H9 (cell line): ENCODE data around the gene BACH2. TPM values are rescaled to one million over a fixed set of nuclear protein-coding genes. Genes with fewer than 3 reads are reported as not detected.

ENCODE experiments used
- DNase-seq: peaks from one replicate; pipeline ENCODE4 v3.0.0-alpha.2; 2017
- H2AFZ ChIP-seq: one replicate; pipeline ENCODE4 v1.6.1; 2013; ENCODE audit warnings: mild to moderate bottlenecking, low read length, control low read depth, moderate library complexity
- H2AK5ac ChIP-seq: 2 replicates; pipeline ENCODE4 v1.6.1; 2013; ENCODE audit warnings: low read length, control low read depth, mixed read lengths; ENCODE audit not compliant: insufficient read length
- H2BK120ac ChIP-seq: one replicate; pipeline ENCODE4 v1.6.1; 2013; ENCODE audit warnings: low read depth, mild to moderate bottlenecking, low read length, control low read depth, inconsistent platforms; ENCODE audit not compliant: poor library complexity, severe bottlenecking
- H2BK12ac ChIP-seq: 2 replicates; pipeline ENCODE4 v1.6.1; 2013; ENCODE audit warnings: low read length, control low read depth, mixed read lengths, low read depth; ENCODE audit not compliant: insufficient read length
- H2BK15ac ChIP-seq: 2 replicates; pipeline ENCODE4 v1.6.1; 2013; ENCODE audit warnings: low read depth, low read length, control low read depth
- H2BK20ac ChIP-seq: one replicate; pipeline ENCODE4 v1.6.1; 2013; ENCODE audit warnings: low read depth, mild to moderate bottlenecking, low read length, control low read depth, inconsistent platforms; ENCODE audit not compliant: poor library complexity, severe bottlenecking
- H2BK5ac ChIP-seq: 2 replicates; pipeline ENCODE4 v1.6.1; 2013; ENCODE audit warnings: low read length, control low read depth, mixed read lengths; ENCODE audit not compliant: insufficient read length
- H3K14ac ChIP-seq: 2 replicates; pipeline ENCODE4 v1.6.1; 2013; ENCODE audit warnings: low read length, control low read depth; ENCODE audit not compliant: insufficient read depth
- H3K18ac ChIP-seq: 2 replicates; pipeline ENCODE4 v1.6.1; 2013; ENCODE audit warnings: low read depth, mild to moderate bottlenecking, mixed read lengths, low read length, control low read depth; ENCODE audit not compliant: insufficient read length
- H3K23ac ChIP-seq: 2 replicates; pipeline ENCODE4 v1.6.1; 2013; ENCODE audit warnings: low read length, control low read depth, mixed read lengths, low read depth; ENCODE audit not compliant: insufficient read length
- H3K23me2 ChIP-seq: 2 replicates; pipeline ENCODE4 v1.6.1; 2013; ENCODE audit warnings: low read depth, mild to moderate bottlenecking, mixed read lengths, low read length, control low read depth; ENCODE audit not compliant: insufficient read length, poor library complexity, severe bottlenecking
- H3K27ac ChIP-seq: 2 replicates; pipeline ENCODE4 v1.5.1; 2013; ENCODE audit warnings: low read length, control low read depth, mixed read lengths, low read depth; ENCODE audit not compliant: insufficient read length
- H3K27me3 ChIP-seq: 2 replicates; pipeline ENCODE4 v1.6.1; 2013; ENCODE audit warnings: low read length, control low read depth, inconsistent platforms; ENCODE audit not compliant: insufficient read depth
- H3K4ac ChIP-seq: 2 replicates; pipeline ENCODE4 v1.6.1; 2013; ENCODE audit warnings: low read depth, mild to moderate bottlenecking, control low read depth, inconsistent platforms, low read length, moderate library complexity
- H3K4me1 ChIP-seq: 2 replicates; pipeline ENCODE4 v1.6.1; 2013; ENCODE audit warnings: low read length, control low read depth, inconsistent platforms; ENCODE audit not compliant: insufficient read depth
- H3K4me2 ChIP-seq: 2 replicates; pipeline ENCODE4 v1.6.1; 2013; ENCODE audit warnings: low read length, control low read depth, mixed read lengths; ENCODE audit not compliant: insufficient read length, insufficient read depth
- H3K56ac ChIP-seq: 2 replicates; pipeline ENCODE4 v1.6.1; 2013; ENCODE audit warnings: low read depth, mild to moderate bottlenecking, mixed read lengths, low read length, control low read depth; ENCODE audit not compliant: insufficient read length
- H3K79me1 ChIP-seq: 2 replicates; pipeline ENCODE4 v1.6.1; 2013; ENCODE audit warnings: low read depth, mild to moderate bottlenecking, moderate library complexity, low read length, control low read depth, inconsistent platforms; ENCODE audit not compliant: insufficient read depth, poor library complexity, severe bottlenecking
- H3K79me2 ChIP-seq: 2 replicates; pipeline ENCODE4 v1.6.1; 2013; ENCODE audit warnings: low read length, control low read depth, inconsistent platforms; ENCODE audit not compliant: insufficient read depth
- H3K9ac ChIP-seq: 2 replicates; pipeline ENCODE4 v1.6.1; 2013; ENCODE audit warnings: low read length, control low read depth, mixed read lengths; ENCODE audit not compliant: insufficient read length; ENCODE audit errors: extremely low read depth
- H3K9me3 ChIP-seq: one replicate; pipeline ENCODE4 v1.6.1; 2013; ENCODE audit warnings: low read depth, low read length, inconsistent platforms; ENCODE audit not compliant: control insufficient read depth
- H3T11ph ChIP-seq: one replicate; pipeline ENCODE4 v1.6.1; 2013; ENCODE audit warnings: mild to moderate bottlenecking, low read length, control low read depth, inconsistent platforms
- H4K20me1 ChIP-seq: one replicate; pipeline ENCODE4 v1.6.1; 2013; ENCODE audit not compliant: control insufficient read depth, insufficient read length, insufficient read depth
- H4K5ac ChIP-seq: 2 replicates; pipeline ENCODE4 v1.6.1; 2013; ENCODE audit warnings: low read depth, mild to moderate bottlenecking, mixed read lengths, low read length, control low read depth; ENCODE audit not compliant: insufficient read length
- H4K8ac ChIP-seq: replicated peaks from 2 replicates; pipeline ENCODE4 v1.6.1; 2013; ENCODE audit warnings: low read length, control low read depth, mixed read lengths, low read depth; ENCODE audit not compliant: insufficient read length
- H4K91ac ChIP-seq: 2 replicates; pipeline ENCODE4 v1.6.1; 2013; ENCODE audit warnings: low read depth, mild to moderate bottlenecking, moderate library complexity, mixed read lengths, low read length, control low read depth; ENCODE audit not compliant: insufficient read length
- H3K27ac Mint-ChIP-seq, 3 experiments: 2 replicates in 2 of 3; 3 replicates in 1 of 3; pipeline ENCODE4 v1.8.0; 2020 to 2021; ENCODE audit warnings: mixed read lengths in 3 of 3, mild to moderate bottlenecking in 1 of 3, moderate library complexity in 1 of 3
- H3K27me3 Mint-ChIP-seq: 2 replicates; pipeline ENCODE4 v1.8.0; 2021; ENCODE audit warnings: low read depth, mild to moderate bottlenecking, moderate library complexity, mixed read lengths
- H3K36me3 Mint-ChIP-seq, 3 experiments: 2 replicates in 2 of 3; 3 replicates in 1 of 3; pipeline ENCODE4 v1.8.0; 2020 to 2021; ENCODE audit warnings: low read depth in 3 of 3, mixed read lengths in 3 of 3; ENCODE audit not compliant: insufficient read depth in 1 of 3
- H3K4me1 Mint-ChIP-seq, 2 experiments: 2 replicates each; pipeline ENCODE4 v1.8.0; 2020; ENCODE audit warnings: mixed read lengths in 2 of 2
- H3K4me3 Mint-ChIP-seq, 2 experiments: 2 replicates in 1 of 2; 3 replicates in 1 of 2; pipeline ENCODE4 v1.8.0; 2020 to 2021; ENCODE audit warnings: mild to moderate bottlenecking in 2 of 2, mixed read lengths in 2 of 2, moderate library complexity in 1 of 2
- H3K9me3 Mint-ChIP-seq, 2 experiments: 2 replicates in 1 of 2; 3 replicates in 1 of 2; pipeline ENCODE4 v1.8.0; 2020; ENCODE audit warnings: mild to moderate bottlenecking in 2 of 2, mixed read lengths in 2 of 2, moderate library complexity in 1 of 2
- WGBS: extraction: QIAGEN DNeasy Blood & Tissue Kit; methylation state at CpG from one replicate; pipeline ENCODE4 v1.1.7; 2013; ENCODE audit warnings: missing lambda C conversion rate, low lambda C conversion rate, mixed read lengths; ENCODE audit not compliant: insufficient read length; ENCODE audit errors: extremely low coverage; 5-methylcytosine and 5-hydroxymethylcytosine counted together
- total RNA-seq: library from RNA; stranded (reverse); gene quantifications from 2 replicates; pipeline ENCODE4 v1.2.1, GENCODE V29; 2021
- TF ChIP-seq, protein P1 (sequence below): fragments of 200-600 bp; sonication (generic); conservative IDR thresholded peaks from 3 replicates; pipeline ENCODE4 v1.8.0; 2021; ENCODE audit warnings: antibody characterized with exemption, mild to moderate bottlenecking

The BACH2 gene
- total RNA-seq, 1 experiment from 2014 or later: 2.0 TPM

DNA sequence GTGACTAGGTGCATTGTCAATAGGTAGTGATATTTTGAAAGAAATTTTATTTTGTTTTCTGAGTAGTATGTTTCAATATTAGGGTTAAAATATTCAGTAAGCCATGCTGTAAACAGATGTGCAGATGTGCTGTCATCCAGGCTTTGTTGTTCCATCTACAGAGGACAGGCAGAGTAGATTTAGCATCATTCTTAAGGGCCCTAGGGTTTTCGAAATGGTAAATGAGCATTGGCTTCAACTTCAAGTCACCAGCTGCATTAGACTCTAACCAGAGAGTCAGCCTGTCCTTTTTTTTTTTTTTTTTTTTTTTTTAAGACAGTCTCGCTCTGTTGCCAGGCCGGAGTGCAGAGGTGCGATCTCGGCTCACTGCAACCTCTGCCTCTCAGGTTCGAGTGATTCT, 27.1 kb upstream of the BACH2 start:
- Histone ChIP-seq H2BK15ac (no peak overlapping the region), H2BK5ac (no peak overlapping the region), H3K79me1 (no peaks in the 10 kb centered on the region), H4K5ac (no peak overlapping the region), H3K27ac (no peak overlapping the region), H3K9me3 (no peaks in the 10 kb centered on the region), H3K4me2 (no peak overlapping the region), H4K20me1 (no peaks in the 10 kb centered on the region), H3K4ac (no peak overlapping the region), H2BK120ac (no peak overlapping the region), H3K79me2 (no peaks in the 10 kb centered on the region), H3K23me2 (no peaks in the 10 kb centered on the region), H2BK12ac (no peak overlapping the region), H2BK20ac (no peak overlapping the region), H3K23ac (no peak overlapping the region), H3K18ac (no peak overlapping the region), H3K14ac (no peak overlapping the region), H2AFZ (no peak overlapping the region), H3K27me3 (no peaks in the 10 kb centered on the region), H4K8ac (no peak overlapping the region), H4K91ac (no peak overlapping the region), H2AK5ac (no peak overlapping the region), H3T11ph (no peak overlapping the region), H3K56ac (no peak overlapping the region), H3K4me1 (no peaks in the 10 kb centered on the region), H3K9ac (no peak overlapping the region)
- DNase-seq: no peak
- Mint-ChIP-seq H3K36me3 (no peaks in the 10 kb centered on the region), H3K4me3 (no peak overlapping the region), H3K4me1 (peaks cover 9 to 11% of the 10 kb centered on the region in 2 experiments), H3K27me3 (no peaks in the 10 kb centered on the region), H3K9me3 (no peaks in the 10 kb centered on the region), H3K27ac (no peak overlapping the region)
- WGBS: no CpG with 5 or more reads among the region's 6 CpGs
- TF ChIP-seq, protein P1, sequence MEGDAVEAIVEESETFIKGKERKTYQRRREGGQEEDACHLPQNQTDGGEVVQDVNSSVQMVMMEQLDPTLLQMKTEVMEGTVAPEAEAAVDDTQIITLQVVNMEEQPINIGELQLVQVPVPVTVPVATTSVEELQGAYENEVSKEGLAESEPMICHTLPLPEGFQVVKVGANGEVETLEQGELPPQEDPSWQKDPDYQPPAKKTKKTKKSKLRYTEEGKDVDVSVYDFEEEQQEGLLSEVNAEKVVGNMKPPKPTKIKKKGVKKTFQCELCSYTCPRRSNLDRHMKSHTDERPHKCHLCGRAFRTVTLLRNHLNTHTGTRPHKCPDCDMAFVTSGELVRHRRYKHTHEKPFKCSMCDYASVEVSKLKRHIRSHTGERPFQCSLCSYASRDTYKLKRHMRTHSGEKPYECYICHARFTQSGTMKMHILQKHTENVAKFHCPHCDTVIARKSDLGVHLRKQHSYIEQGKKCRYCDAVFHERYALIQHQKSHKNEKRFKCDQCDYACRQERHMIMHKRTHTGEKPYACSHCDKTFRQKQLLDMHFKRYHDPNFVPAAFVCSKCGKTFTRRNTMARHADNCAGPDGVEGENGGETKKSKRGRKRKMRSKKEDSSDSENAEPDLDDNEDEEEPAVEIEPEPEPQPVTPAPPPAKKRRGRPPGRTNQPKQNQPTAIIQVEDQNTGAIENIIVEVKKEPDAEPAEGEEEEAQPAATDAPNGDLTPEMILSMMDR: no peak
